Measurements from ENCODE around the gene PACSIN3. TPM values are rescaled to one million over a fixed set of nuclear protein-coding genes. Genes with fewer than 3 reads are reported as not detected.

The PACSIN3 gene
- total and polyA plus RNA-seq, 2 donors (not counting 1 experiment from before 2014, with no cell fraction given), result 10.8 to 19.8 TPM

- H2AFZ ChIP-seq (ENCODE audit: low read length), result no peak overlapping the region
- no peak overlapping the region for H3K9ac ChIP-seq (ENCODE audit: insufficient read depth, low read length)
- no peaks in the 10 kb centered on the region for H3K27me3 ChIP-seq (ENCODE audit: control insufficient read depth, insufficient read depth, low read length)
- TF ChIP-seq CTCF (conservative IDR thresholded peaks at IDR 0.05 in 1 of 2, IDR thresholded peaks at IDR 0.05 in 1 of 2; ENCODE audit: low read depth in 1 of 2, low read length in 2 of 2) (no peak), EZH2 (IDR thresholded peaks at IDR 0.05; ENCODE audit: low read length, missing control alignments) (no peak)
- H3K4me1 ChIP-seq (ENCODE audit: control insufficient read depth, extremely low read depth, insufficient read depth, low read length), result peaks cover 17% of the 10 kb centered on the region
- no peak overlapping the region for H3K27ac ChIP-seq (ENCODE audit: insufficient read depth, low read length)
- no peak for DNase-seq (ENCODE audit: low read depth in 2 of 2)
- no peaks in the 10 kb centered on the region for H3K36me3 ChIP-seq (ENCODE audit: control insufficient read depth, insufficient read depth, low read length)
- no peaks in the 10 kb centered on the region for H3K79me2 ChIP-seq (ENCODE audit: control insufficient read depth, insufficient read depth, low read length)
- no peaks in the 10 kb centered on the region for H4K20me1 ChIP-seq (ENCODE audit: control insufficient read depth, extremely low read depth, insufficient read depth, low read length)
- H3K9me3 ChIP-seq (ENCODE audit: control insufficient read depth, insufficient read depth, low read depth, low read length), result no peaks in the 10 kb centered on the region
- H3K4me3 ChIP-seq (replicated peaks in 1 of 4; ENCODE audit: control extremely low read depth in 1 of 4, insufficient read depth in 1 of 4, low read depth in 3 of 4, low read length in 4 of 4), result no peak overlapping the region
- no peak overlapping the region for H3K4me2 ChIP-seq (ENCODE audit: extremely low read depth, insufficient read depth, low read length)
Observed at GRCh38 chr11:47144541-47144940, 41.7 kb downstream of the PACSIN3 start.

GRCh38 chr11:47143322-47143721, 42.9 kb downstream of the PACSIN3 start:
- Histone ChIP-seq H3K27me3 (ENCODE audit: control insufficient read depth, insufficient read depth, low read length) (no peaks in the 10 kb centered on the region), H3K4me3 (replicated peaks in 1 of 4; ENCODE audit: control extremely low read depth in 1 of 4, insufficient read depth in 1 of 4, low read depth in 3 of 4, low read length in 4 of 4) (no peak overlapping the region), H3K4me2 (ENCODE audit: extremely low read depth, insufficient read depth, low read length) (peak overlapping the region; percentile 23), H3K27ac (ENCODE audit: insufficient read depth, low read length) (peak overlapping the region; percentile 26), H3K9ac (ENCODE audit: insufficient read depth, low read length) (no peak overlapping the region), H2AFZ (ENCODE audit: low read length) (no peak overlapping the region), H3K4me1 (ENCODE audit: control insufficient read depth, extremely low read depth, insufficient read depth, low read length) (peaks cover 15% of the 10 kb centered on the region), H3K9me3 (ENCODE audit: control insufficient read depth, insufficient read depth, low read depth, low read length) (no peaks in the 10 kb centered on the region), H3K36me3 (ENCODE audit: control insufficient read depth, insufficient read depth, low read length) (no peaks in the 10 kb centered on the region), H3K79me2 (ENCODE audit: control insufficient read depth, insufficient read depth, low read length) (no peaks in the 10 kb centered on the region), H4K20me1 (ENCODE audit: control insufficient read depth, extremely low read depth, insufficient read depth, low read length) (no peaks in the 10 kb centered on the region)
- no peak for TF ChIP-seq CTCF (conservative IDR thresholded peaks at IDR 0.05 in 1 of 2, IDR thresholded peaks at IDR 0.05 in 1 of 2; ENCODE audit: low read depth in 1 of 2, low read length in 2 of 2)
- TF ChIP-seq EZH2 (IDR thresholded peaks at IDR 0.05; ENCODE audit: low read length, missing control alignments), result no peak
- peak; percentile 86 to 88 for DNase-seq (ENCODE audit: low read depth in 2 of 2)

GRCh38 chr11:47139878-47140277, 46.4 kb downstream of the PACSIN3 start:
- H2AFZ ChIP-seq (ENCODE audit: low read length), result no peak overlapping the region
- H3K36me3 ChIP-seq (ENCODE audit: control insufficient read depth, insufficient read depth, low read length), result peaks cover 2% of the 10 kb centered on the region
- H3K4me3 ChIP-seq (replicated peaks in 1 of 4; ENCODE audit: control extremely low read depth in 1 of 4, insufficient read depth in 1 of 4, low read depth in 3 of 4, low read length in 4 of 4), result no peak overlapping the region
- no peaks in the 10 kb centered on the region for H3K79me2 ChIP-seq (ENCODE audit: control insufficient read depth, insufficient read depth, low read length)
- no peaks in the 10 kb centered on the region for H4K20me1 ChIP-seq (ENCODE audit: control insufficient read depth, extremely low read depth, insufficient read depth, low read length)
- no peak overlapping the region for H3K9ac ChIP-seq (ENCODE audit: insufficient read depth, low read length)
- no peak for DNase-seq (ENCODE audit: low read depth in 2 of 2)
- H3K27me3 ChIP-seq (ENCODE audit: control insufficient read depth, insufficient read depth, low read length), result no peaks in the 10 kb centered on the region
- no peak overlapping the region for H3K27ac ChIP-seq (ENCODE audit: insufficient read depth, low read length)
- H3K4me2 ChIP-seq (ENCODE audit: extremely low read depth, insufficient read depth, low read length), result no peak overlapping the region
- H3K9me3 ChIP-seq (ENCODE audit: control insufficient read depth, insufficient read depth, low read depth, low read length), result no peaks in the 10 kb centered on the region
- peaks cover 15% of the 10 kb centered on the region for H3K4me1 ChIP-seq (ENCODE audit: control insufficient read depth, extremely low read depth, insufficient read depth, low read length)
- no peak for TF ChIP-seq EZH2 (IDR thresholded peaks at IDR 0.05; ENCODE audit: low read length, missing control alignments)
- no peak for TF ChIP-seq CTCF (conservative IDR thresholded peaks at IDR 0.05 in 1 of 2, IDR thresholded peaks at IDR 0.05 in 1 of 2; ENCODE audit: low read depth in 1 of 2, low read length in 2 of 2)
